HG03025 (cell line): Measurements from ENCODE around the gene PLCB2.

Source experiments
- ATAC-seq: cut with Tn5 transposase; IDR thresholded peaks from one replicate; pipeline ENCODE4 v1.9.1; 2021; ENCODE audit warnings: mild to moderate bottlenecking, moderate library complexity; ENCODE audit not compliant: unreplicated experiment, low FRiP score

The PLCB2 gene, protein sequence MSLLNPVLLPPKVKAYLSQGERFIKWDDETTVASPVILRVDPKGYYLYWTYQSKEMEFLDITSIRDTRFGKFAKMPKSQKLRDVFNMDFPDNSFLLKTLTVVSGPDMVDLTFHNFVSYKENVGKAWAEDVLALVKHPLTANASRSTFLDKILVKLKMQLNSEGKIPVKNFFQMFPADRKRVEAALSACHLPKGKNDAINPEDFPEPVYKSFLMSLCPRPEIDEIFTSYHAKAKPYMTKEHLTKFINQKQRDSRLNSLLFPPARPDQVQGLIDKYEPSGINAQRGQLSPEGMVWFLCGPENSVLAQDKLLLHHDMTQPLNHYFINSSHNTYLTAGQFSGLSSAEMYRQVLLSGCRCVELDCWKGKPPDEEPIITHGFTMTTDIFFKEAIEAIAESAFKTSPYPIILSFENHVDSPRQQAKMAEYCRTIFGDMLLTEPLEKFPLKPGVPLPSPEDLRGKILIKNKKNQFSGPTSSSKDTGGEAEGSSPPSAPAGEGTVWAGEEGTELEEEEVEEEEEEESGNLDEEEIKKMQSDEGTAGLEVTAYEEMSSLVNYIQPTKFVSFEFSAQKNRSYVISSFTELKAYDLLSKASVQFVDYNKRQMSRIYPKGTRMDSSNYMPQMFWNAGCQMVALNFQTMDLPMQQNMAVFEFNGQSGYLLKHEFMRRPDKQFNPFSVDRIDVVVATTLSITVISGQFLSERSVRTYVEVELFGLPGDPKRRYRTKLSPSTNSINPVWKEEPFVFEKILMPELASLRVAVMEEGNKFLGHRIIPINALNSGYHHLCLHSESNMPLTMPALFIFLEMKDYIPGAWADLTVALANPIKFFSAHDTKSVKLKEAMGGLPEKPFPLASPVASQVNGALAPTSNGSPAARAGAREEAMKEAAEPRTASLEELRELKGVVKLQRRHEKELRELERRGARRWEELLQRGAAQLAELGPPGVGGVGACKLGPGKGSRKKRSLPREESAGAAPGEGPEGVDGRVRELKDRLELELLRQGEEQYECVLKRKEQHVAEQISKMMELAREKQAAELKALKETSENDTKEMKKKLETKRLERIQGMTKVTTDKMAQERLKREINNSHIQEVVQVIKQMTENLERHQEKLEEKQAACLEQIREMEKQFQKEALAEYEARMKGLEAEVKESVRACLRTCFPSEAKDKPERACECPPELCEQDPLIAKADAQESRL

DNA sequence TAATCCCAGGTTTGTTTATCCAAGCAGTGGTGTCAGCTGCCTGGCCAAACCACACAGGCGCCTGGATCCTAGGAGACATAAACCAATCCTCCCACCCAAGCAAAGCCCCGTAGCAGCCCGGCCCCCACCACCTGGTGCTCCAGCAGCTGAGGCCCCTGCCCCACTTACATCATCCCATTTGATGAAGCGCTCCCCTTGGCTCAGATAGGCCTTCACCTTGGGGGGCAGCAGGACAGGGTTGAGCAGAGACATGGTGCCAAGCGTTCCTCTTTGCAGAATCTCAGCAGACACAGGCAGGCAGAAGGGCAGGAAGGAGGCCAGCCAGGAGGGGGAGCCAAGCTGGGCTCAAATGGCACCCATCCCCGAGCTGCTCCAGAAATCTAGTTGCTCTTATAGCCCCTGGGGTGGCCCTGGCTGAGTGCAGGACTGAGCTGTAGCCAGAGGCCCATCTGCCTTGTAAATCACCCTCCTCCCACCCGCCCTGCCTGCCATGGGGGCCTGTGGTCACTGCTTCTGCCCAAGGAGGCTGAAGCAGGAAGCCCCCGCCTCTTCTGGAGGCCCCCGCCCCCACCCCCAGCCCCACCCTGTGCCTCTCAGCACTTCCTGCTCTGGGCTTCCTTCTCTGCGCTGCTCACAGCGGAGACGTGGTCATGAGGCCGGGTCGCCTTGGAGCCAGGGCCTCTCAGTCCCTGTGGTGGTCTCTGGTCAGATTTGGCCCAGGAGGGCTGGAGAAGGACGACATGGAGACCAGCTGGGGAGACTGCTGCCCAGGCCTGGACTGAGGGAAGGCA is at the start of gene PLCB2:
Gene PLCB2 (minus strand): TSS at position 515 of the 791 bp plus-strand sequence. CDS start 263 bp downstream, at position 252.
- ATAC-seq: no peak

DNA sequence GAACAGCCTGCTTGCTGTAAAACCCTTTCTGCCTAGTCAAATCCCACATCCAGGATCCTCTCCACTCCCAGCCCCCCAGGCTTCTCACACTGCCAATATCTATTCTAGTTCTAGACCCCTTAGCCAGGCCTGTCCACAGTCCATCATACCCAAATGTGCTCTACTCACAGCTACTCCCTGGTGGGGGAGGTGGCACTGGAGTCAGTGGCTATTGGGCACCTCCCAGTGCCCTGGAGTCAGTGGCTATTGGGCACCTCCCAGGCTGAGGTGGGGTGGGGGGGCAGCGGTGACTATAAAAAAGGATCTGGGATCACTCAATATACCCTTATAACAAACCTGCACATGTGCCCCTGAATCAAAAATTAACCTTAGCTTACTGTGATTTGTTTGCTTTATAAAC is 49.5 kb upstream of the PLCB2 start:
- ATAC-seq: no peak

DNA sequence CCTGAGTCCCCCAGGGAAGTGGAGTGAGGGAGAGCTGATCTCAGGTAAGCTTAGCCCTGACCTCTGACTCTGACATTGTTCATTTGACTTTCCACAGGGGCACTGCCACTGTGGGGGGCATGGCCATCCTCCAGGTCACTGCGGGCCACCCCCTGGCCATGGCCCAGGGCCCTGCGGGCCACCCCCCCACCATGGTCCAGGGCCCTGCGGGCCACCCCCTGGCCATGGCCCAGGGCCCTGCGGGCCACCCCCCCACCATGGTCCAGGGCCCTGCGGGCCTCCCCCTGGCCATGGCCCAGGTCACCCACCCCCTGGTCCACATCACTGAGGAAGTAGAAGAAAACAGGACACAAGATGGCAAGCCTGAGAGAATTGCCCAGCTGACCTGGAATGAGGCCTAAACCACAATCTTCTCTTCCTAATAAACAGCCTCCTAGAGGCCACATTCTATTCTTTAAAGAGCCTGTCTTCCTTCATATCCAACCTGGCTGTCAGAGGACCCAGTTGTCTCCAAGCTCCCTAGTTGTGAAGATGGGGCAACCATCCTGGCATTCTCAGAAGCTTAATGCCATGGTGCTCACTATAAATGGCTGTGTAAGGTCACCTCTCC is 48.3 kb upstream of the PLCB2 start:
- ATAC-seq: no peak

DNA sequence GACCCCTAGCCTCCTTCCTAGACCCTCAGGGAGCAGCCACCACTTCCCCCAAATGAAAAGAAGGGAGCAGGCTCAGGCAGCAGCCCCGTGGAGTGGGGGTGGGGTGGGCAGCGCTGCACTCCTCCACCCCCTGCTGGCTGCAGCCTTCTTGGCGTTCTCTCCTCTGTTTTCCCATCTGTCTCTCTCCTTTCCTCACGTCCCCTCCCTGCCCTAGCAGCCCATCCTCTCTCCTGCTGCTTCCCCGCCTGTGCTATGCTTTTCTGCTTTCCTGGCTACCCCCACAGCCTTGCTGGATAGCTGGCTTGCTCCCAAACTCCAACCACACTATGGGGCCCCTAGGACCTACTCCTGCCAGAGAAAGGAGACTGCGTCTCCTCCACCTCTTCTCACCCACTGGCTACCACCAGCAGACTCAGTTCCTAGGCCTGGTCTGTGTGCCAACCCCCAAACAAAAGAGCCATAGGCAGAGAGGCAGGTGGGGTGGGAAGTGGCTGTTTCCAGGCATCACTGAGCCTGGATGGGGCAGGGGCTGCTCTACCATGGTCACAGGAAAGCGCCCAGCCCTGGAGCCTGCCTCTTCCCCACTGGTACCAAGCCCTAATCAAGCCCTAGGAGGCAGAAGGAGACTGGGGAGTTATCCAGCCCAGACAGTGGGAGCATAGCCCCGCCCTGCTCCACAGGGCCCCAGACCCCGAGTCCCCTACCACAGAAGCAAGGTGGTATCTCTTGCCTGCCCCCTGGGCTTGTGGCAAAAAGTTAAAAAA is 46.9 kb upstream of the PLCB2 start:
- ATAC-seq: no peak

DNA sequence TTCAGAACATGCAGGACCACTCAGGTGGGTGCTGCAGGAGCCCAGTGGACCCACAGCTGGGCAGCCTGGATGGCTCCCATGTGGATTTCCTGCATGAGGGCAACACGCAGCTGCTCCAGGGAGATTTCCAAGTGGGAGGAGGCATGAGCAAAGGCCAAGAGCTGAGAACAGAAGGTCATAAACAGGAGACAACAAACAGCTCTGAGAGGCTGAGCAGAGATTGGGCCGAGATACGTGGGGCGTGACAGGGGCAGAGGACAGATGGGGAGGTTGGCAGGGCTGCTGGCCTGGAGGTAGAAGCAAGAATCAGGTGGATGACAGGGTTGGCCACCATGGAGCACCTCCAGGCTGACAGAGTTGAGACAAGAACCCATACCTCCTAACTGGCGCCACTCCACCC is 46.0 kb upstream of the PLCB2 start:
- ATAC-seq: no peak

DNA sequence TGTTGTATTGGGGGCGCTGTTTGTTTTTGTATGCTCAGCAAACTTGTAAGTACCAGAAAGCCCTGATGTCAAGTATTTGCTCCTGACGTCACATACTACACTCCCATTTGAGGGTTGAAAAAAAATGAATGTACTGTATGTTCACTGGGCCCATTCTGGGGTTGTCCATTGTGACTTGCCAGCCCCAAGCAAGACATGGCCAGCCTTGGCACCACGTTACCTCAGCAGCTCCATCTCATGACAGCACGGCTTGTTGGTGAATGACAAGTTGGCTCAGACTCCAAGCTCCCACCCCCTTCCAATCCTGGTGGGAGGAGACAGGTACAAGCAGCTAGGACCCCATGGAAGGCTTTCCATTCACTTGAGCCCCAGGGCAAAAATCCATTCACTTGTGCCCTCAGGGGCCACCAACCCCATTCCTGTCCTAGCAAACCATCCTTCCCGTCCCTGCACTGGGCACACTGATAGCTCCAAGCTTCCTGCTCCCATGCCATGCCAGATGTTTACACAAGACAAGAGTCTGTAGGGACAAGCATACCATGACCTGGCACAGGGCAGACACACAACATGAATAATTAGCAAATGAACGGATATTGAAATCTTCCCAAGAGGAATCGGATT is 44.7 kb upstream of the PLCB2 start:
- ATAC-seq: no peak

DNA sequence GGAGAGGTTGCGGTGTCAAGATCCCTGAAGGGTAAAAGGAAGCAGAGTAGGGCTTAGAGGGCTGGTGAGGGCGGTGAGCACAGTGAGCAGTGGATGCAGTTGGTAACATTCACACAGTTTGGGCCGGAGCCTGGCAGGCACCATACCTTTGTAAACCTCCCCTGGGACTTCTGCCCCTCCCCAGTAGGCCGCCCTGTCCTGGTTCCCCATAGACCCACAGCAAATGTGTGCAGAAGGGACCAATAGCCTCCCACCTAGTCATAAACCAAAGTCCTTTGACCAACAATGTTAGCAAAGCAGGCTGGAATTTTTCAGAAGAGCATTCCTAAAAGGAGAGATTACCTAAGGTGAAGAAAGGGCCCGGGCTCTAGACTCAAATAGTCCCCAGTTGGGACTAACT is 41.4 kb upstream of the PLCB2 start:
- ATAC-seq: no peak

DNA sequence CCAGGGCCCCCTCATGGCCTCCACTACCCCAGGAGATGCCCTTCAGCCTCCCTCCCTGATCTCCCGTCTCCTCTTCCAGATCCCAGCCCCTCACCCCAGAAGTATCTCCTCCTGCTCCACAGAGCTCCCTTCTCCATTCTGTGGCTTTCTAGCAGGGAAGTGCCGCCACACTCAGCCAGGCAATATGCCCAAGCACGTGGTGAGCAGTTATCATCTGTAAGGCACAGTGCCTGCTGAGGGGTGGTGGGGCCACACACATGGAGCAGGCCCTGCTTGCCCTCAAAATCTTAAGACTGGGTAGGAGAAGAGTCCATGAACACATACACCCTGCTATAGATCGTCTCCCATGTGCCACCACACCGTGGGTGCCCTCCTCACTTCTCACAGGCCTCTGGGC is 40.7 kb upstream of the PLCB2 start:
- ATAC-seq: no peak

DNA sequence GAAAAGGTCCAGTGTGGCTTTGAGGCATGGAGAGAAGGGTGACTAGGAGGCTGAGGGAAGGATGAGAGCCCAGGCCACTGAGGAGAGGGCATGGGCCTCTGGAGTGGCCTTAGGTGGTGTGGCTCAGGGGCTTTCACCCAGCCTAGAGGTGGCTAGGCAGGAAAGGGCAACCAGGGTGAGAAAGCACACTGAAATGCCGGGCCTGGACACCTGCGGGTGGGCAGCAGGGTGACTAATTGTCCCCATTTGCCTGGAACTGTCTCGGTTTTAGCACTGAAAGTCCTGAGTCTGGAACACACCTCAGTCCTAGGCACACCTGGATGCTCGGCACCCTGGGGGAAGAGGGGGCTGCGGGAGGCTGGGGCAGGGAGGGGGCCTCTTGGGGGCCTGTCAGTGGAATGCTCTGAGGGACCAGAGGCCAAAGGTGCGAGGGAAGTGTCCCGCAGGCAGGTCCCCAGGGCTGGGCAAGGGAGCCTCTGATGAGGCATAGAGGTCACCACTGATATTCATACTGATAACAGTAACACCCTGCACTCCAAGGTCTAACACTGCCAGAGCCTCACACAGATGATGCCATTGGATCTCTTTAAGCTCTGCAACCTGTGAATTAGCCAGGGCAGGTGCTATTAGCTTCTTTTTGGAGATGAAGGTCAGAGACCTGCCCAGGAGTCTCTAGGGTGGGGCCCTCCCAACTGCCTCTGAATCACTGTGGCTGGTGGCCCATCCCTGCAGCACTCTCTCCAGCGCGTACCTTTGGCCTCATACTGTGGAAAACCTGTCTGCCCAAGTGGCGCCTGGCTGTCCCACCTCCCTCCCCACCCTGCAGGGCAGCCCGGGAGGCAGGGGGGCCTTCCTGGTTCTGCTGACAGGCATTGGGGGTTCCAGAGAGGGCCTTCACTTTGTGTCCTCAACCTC is 40.1 kb upstream of the PLCB2 start:
- ATAC-seq: no peak

DNA sequence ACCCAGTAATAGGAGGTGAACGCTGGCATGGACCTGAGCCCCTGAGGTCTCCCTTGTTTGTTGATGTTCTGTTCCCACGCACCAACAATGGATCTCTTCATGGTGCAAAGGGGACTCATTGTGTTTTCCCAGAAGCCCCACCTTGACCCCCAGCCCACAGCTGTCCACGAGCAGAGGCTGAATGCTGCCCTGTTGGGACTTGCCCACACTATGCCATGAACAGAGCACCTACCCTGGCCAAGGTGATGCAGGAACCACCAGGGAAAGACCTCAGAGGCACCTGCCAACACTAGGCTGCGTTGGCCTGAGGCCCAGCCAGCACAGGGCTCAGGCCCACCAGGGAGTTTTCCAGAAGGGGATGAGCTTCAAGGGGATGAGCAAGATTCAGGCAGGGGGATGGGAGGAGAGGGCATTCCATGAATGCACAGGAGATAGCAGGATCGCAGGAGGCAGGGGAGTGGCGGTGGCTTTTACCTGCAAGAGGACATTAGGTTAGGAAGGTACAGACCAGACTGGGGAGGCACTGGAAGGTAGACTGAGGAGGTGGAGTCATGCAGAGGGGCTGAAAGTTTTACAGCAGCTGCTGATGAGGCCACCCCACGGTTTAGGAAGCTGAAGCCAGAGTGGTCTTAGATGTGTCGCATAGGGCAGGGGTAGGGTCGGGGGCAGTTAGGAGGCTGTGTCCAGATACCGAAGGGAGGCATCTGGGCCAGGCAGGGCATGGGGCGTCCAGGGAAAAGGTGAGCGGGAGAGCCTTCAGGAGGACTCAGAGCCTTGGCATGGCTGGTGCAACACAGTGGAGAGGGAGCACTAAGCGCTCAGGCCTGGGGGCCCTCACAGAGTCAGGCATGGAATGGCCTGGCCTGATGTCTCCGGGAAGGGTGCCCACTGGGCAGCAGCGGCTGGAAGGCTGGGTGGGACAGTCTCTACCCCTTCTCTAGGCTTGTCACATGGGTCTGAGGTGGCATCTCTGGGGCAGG is 39.1 kb upstream of the PLCB2 start:
- ATAC-seq: no peak

DNA sequence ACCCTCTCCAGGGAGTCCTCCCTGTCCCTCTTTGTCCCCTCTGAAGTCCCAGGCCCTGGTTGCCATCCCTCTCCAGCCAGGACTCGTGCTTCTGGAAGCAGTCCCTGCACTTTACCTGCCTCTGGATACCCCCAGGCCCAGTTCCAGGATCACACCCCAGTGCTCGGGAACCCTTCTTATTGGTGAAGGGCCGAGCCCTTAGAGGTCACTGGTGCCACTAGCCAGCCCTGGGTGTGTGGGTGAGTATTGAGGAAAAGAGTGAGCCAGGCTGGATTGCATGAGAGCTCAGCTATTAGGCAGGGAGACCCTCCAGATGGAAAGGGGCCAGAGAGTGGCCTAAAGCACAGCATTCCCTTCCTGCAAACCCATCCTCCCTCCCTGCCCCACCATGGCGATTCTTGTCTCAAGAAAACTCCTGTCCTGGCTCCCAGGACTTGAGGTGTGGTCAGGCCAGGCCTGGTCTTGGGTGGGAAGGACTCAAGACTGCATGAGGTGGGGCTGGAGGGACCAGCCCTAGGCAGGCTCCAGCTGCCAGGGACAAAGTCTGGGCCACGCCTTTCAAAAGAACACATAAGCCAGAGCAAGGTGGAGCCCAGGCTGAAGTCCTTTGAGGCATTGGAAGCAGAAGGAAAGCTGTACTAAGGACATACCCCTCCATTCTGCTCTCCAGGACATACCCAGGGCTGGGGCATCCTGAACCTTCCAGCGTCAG is 38.3 kb upstream of the PLCB2 start:
- ATAC-seq: no peak

DNA sequence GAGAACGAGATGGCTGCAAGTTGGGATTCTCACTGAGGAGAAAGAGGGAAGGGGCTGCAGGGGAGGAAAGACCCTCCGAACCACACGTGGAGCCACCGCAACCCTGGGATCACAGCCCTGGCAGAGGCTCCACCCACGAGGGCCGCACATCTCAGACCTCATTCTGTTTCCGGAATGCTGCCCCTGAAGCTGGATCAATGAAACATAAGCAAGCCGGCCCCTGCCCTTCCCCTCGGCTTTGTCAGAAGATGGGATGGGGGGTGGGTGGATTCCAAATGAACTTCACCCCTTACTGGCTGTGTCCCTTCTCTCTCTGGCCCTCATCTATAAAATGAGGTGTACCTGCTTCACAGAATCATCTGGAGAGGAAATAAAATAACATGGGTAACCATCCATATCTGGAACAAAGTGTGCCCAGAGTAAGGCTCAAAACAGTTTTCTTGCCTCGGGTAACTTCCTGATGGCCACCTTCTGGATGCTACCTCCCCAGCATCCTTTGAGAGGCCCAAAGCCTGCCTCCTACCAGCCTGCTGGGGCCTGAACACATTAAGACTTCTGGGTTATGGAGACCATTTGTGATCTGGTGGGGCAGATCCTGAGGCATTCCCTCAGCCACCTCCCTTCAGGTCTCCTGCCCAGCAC is 37.6 kb upstream of the PLCB2 start:
- no peak for ATAC-seq

DNA sequence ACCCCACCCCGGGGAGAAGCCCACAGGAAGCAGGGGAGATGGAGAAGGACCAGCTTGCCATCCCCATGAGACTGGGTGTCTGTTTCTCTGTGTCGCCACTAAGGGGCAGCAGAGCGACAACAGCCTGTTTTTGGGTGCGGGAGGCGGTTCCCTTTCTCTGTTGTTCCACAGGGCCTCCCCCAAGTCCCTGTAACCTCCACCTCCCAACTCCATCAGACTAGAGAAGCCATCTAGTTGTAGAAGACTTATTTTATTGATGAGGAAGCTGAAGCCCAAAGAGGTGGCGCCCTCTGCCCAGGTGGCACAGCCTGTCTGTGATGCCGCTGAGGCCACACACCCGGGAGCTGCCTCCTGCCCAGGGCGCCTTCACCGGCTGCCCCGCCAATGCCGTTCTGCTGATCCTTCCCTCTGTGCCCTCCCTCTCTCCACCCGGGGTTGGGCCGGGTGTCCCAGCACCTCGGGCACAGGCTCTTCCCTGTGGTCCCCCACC is 36.9 kb upstream of the PLCB2 start:
- ATAC-seq: no peak

DNA sequence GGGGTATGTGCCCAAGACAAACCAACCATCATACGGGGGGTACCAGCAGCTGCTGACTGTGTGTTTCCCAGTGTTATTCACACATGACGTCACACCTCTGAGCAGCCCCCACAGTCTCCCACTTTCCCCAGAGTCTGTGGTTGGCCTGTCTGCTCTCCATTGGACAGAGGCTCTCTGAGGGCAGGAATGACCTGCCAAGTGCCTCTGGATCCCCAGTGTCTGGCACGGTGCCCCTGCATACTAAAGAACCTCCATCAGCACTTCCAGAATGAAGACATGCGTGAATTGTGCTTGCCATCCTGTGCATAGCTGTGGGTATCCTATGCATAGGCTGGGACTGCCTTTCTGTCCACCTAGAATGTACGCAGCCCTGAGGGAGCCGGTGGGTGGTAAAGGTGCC is 36.5 kb upstream of the PLCB2 start:
- ATAC-seq: no peak

DNA sequence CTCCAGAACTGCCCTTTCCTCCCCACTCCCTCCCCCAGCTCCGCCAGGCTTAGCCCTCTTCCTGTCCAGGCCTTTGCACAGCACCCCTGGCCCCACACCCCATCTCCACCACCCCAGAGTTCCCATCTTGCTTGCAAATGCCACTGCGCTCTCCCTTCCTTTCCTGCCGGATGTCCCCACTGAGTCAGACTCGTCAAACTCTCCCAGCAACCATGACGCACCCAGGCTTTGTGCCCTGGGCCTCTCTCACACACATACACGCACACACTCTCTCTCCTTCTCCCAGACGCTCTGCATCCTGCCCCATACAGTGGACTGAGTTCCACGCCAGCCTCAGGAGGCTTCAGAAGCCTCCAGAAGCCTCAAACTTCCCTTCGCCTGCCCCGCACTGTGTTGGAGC is 35.8 kb upstream of the PLCB2 start:
- ATAC-seq: no peak
